GM23248 (cell line): ENCODE data around the gene MAP3K12. TPM values are rescaled to one million over a fixed set of nuclear protein-coding genes. Genes with fewer than 3 reads are reported as not detected.

ENCODE experiments used
- DNase-seq: peaks from one replicate; pipeline ENCODE4 v3.0.0-alpha.2; 2015
- H2AFZ ChIP-seq: fragments of 200-600 bp; sonication (generic); 2 replicates; pipeline ENCODE4 v1.6.1; 2016; ENCODE audit warnings: antibody characterized with exemption
- H3F3A ChIP-seq: fragments of 200-600 bp; sonication (generic); 2 replicates; pipeline ENCODE4 v1.6.1; 2016; ENCODE audit warnings: mild to moderate bottlenecking, antibody characterized with exemption, mixed run types; ENCODE audit not compliant: insufficient read depth
- H3K27ac ChIP-seq: fragments of 200-600 bp; sonication (generic); 2 replicates; pipeline ENCODE4 v1.5.1; 2016; ENCODE audit warnings: mild to moderate bottlenecking
- H3K27me3 ChIP-seq: fragments of 200-600 bp; sonication (generic); replicated peaks from 2 replicates; pipeline ENCODE4 v1.6.1; 2016; ENCODE audit warnings: mild to moderate bottlenecking; ENCODE audit not compliant: insufficient read depth
- H3K36me3 ChIP-seq: fragments of 200-600 bp; sonication (generic); 2 replicates; pipeline ENCODE4 v1.6.1; 2016; ENCODE audit warnings: low read depth, mild to moderate bottlenecking
- H3K4me1 ChIP-seq: fragments of 200-600 bp; sonication (generic); 2 replicates; pipeline ENCODE4 v1.6.1; 2016; ENCODE audit warnings: mild to moderate bottlenecking; ENCODE audit not compliant: insufficient read depth
- H3K4me2 ChIP-seq: fragments of 200-600 bp; sonication (generic); one replicate; pipeline ENCODE4 v1.6.1; 2016; ENCODE audit warnings: mild to moderate bottlenecking; ENCODE audit not compliant: unreplicated experiment
- H3K4me3 ChIP-seq: fragments of 200-600 bp; sonication (generic); 2 replicates; pipeline ENCODE4 v1.5.1; 2016; ENCODE audit warnings: mild to moderate bottlenecking
- H3K79me2 ChIP-seq: fragments of 200-600 bp; sonication (generic); 2 replicates; pipeline ENCODE4 v1.6.1; 2016; ENCODE audit warnings: mild to moderate bottlenecking; ENCODE audit not compliant: insufficient read depth
- H3K9ac ChIP-seq: fragments of 200-600 bp; sonication (generic); 2 replicates; pipeline ENCODE4 v1.6.1; 2016; ENCODE audit warnings: mild to moderate bottlenecking
- H3K9me2 ChIP-seq: fragments of 200-600 bp; sonication (generic); 2 replicates; pipeline ENCODE4 v1.6.1; 2016; ENCODE audit warnings: mixed run types, mild to moderate bottlenecking, moderate library complexity; ENCODE audit not compliant: insufficient read depth
- H3K9me3 ChIP-seq: fragments of 200-600 bp; sonication (generic); one replicate; pipeline ENCODE4 v1.6.1; 2017; ENCODE audit warnings: low read depth
- H4K20me1 ChIP-seq: fragments of 200-600 bp; sonication (generic); 2 replicates; pipeline ENCODE4 v1.6.0; 2016; ENCODE audit not compliant: insufficient read depth
- EZH2 ChIP-seq: fragments of 200-600 bp; sonication (generic); IDR thresholded peaks from 2 replicates; pipeline ENCODE4 v1.6.1; 2018; ENCODE audit warnings: antibody characterized with exemption, mild to moderate bottlenecking; ENCODE audit not compliant: insufficient read depth, poor library complexity, severe bottlenecking
- EZH2phosphoT487 ChIP-seq: fragments of 200-600 bp; sonication (generic); IDR thresholded peaks from 2 replicates; pipeline ENCODE4 v1.6.1; 2018; ENCODE audit warnings: antibody characterized with exemption, moderate library complexity, mild to moderate bottlenecking, low read depth; ENCODE audit not compliant: insufficient read depth
- WGBS, 2 experiments: methylation state at CpG; one replicate each; pipeline ENCODE4 v1.1.6; 2015 to 2017; ENCODE audit warnings: low lambda C conversion rate in 2 of 2, low coverage in 1 of 2; ENCODE audit errors: missing lambda C conversion rate in 2 of 2; 5-methylcytosine and 5-hydroxymethylcytosine counted together
- in situ Hi-C: fragments of 300-500 bp; cut with MboI; formaldehyde crosslinking; loops from 2 replicates; pipeline ENCODE4 v1.15.0; 2020
- polyA plus RNA-seq: library from polyadenylated mRNA; unstranded; fragments of >200 nt; fragmentation: Nextera tagmentation; extraction: Ambion mirVana; gene quantifications from 2 replicates; pipeline ENCODE4 v1.2.1, GENCODE V29; 2016
- total RNA-seq: library from RNA; depleted of rRNA; stranded (reverse); fragments of >200 nt; shearing (Covaris generic); gene quantifications from 2 replicates; pipeline ENCODE4 v1.2.3, GENCODE V29; 2014

MAP3K12 gene
- total and polyA plus RNA-seq, 2 experiments from 2014 or later: 8.7 to 37.4 TPM

DNA sequence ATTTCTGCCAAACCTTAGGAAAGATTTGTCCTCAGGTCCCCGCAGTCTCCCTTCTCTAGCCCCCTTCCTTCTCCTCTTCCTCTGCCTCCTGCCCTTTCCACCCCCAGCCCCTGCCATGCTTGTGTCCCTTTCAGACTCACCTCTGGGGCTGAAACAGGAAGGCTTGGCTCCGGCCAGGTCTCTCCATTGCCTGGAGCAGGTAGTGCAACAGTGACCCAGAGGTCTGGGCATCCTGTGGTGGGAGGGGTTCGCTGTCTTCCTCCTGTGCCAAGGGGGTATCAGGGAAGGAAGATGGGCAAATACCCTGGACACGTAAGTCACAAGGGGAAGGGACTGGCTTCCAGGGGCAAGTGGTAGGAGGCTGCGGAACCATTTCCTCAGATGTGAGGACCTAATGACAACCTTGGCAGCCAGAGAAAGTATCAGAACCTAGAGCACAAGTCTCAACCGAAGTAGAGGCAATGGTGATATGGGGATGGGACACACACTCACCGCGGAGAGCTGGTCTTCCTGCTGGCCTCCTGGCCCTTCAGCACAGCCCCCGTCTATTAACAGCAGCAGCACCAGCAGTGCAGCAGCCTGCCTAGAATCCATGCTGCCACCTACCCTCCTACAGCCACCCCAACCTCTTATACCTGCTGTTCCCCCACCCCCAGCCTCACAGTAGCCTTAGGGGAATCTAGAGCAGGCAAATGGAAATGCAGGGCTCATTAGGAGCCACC, 7.8 kb upstream of the MAP3K12 start, which contains the start of gene NPFF:
Gene NPFF, minus strand, starts transcription at position 604 of the 722 bp plus-strand sequence. Its CDS starts 10 bp downstream, at position 594.
- no peaks in the 10 kb centered on the region for H3K27me3 ChIP-seq
- TF ChIP-seq EZH2 (no peak), EZH2phosphoT487 (no peak)
- no peak for DNase-seq
- peaks cover 35% of the 10 kb centered on the region for H3F3A ChIP-seq
- 85 to 86% methylated on average over 9 of the region's 9 CpGs for WGBS, 2 experiments
- no peak within 1 kb of the TSS for H2AFZ ChIP-seq
- peak within 1 kb of the TSS; percentile 74 for H3K9ac ChIP-seq
- H3K27ac ChIP-seq: peak within 1 kb of the TSS; percentile 80
- in situ Hi-C loops: no loop called here
- H3K36me3 ChIP-seq: peaks cover 5% of the 10 kb centered on the region; the same call in 1 of the 2 replicates
- H3K4me2 ChIP-seq: peak within 1 kb of the TSS; percentile 7
- H4K20me1 ChIP-seq: no peaks in the 10 kb centered on the region
- H3K4me1 ChIP-seq: peaks cover 26% of the 10 kb centered on the region
- H3K9me3 ChIP-seq: no peaks in the 10 kb centered on the region
- no peak within 1 kb of the TSS for H3K4me3 ChIP-seq
- H3K79me2 ChIP-seq: peaks cover 15% of the 10 kb centered on the region
- H3K9me2 ChIP-seq: no peaks in the 10 kb centered on the region

GRCh38 chr12:53506450-53506785, 7.2 kb upstream of the MAP3K12 start:
- Histone ChIP-seq H3K9ac (peak overlapping the region; percentile 74), H3K27me3 (no peaks in the 10 kb centered on the region), H3K9me2 (no peaks in the 10 kb centered on the region), H3K36me3 (no peaks in the 10 kb centered on the region), H3K4me1 (peaks cover 32% of the 10 kb centered on the region), H3K9me3 (no peaks in the 10 kb centered on the region), H3K79me2 (peaks cover 21% of the 10 kb centered on the region), H3K4me2 (peak overlapping the region; percentile 7), H3K27ac (peak overlapping the region; percentile 80), H3K4me3 (no peak overlapping the region), H3F3A (peaks cover 35% of the 10 kb centered on the region), H2AFZ (no peak overlapping the region), H4K20me1 (no peaks in the 10 kb centered on the region)
- TF ChIP-seq EZH2phosphoT487: no peak
- no peak for TF ChIP-seq EZH2
- no peak for DNase-seq
- in situ Hi-C loops: no loop called here
- 55 to 56% methylated on average over 2 of the region's 2 CpGs for WGBS, 2 experiments

DNA sequence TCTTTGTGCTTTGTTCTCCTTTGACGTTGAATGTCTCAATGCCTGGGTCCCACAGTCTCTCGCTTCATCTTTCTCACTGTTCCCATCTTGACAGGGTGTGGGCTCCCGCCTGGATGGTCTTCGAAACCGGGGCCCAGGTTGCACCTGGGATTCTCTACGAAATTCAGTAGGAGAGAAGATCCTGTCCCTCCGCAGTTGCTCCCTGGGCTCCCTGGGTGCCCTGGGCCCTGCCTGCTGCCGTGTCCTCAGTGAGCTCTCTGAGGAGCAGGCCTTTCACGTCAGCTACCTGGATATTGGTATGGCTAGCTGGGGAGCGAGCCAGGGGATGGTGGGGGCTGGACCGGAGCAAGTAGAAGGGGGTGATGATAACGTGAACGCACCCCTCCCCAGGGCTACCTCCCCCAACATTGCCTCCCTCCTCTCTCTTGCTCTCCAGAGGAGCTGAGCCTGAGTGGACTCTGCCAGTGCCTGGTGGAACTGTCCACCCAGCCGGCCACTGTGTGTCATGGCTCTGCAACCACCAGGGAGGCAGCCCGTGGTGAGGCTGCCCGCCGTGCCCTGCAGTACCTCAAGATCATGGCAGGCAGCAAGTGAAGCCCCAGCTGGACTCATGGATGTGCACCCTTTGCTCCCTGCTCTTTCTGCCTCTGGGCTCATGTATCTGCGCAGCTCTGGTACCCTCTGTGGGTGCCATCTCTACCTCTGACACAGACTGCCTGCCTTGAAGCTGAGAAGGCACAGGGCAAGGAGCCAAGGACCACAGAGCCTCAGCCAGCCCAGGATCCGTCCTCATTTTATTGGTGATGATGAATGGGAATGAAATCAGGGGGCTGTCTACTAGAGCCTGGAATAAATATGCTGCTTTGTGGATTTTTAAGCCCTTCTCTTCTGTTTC, 6.5 kb upstream of the MAP3K12 start:
- Histone ChIP-seq H3F3A (peaks cover 34% of the 10 kb centered on the region), H3K27me3 (no peaks in the 10 kb centered on the region), H2AFZ (no peak overlapping the region), H3K36me3 (no peaks in the 10 kb centered on the region), H3K9me2 (no peaks in the 10 kb centered on the region), H3K4me1 (peaks cover 32% of the 10 kb centered on the region), H3K27ac (peak overlapping the region; percentile 80), H3K4me2 (peak overlapping the region; percentile 7), H3K79me2 (peaks cover 21% of the 10 kb centered on the region), H3K9ac (peak overlapping the region; percentile 74), H3K4me3 (no peak overlapping the region), H4K20me1 (no peaks in the 10 kb centered on the region), H3K9me3 (no peaks in the 10 kb centered on the region)
- peak; percentile 69 for DNase-seq
- WGBS, 2 experiments: 77 to 78% methylated on average over 19 of the region's 19 CpGs
- in situ Hi-C loops: no loop called here
- no peak for TF ChIP-seq EZH2
- no peak for TF ChIP-seq EZH2phosphoT487

DNA sequence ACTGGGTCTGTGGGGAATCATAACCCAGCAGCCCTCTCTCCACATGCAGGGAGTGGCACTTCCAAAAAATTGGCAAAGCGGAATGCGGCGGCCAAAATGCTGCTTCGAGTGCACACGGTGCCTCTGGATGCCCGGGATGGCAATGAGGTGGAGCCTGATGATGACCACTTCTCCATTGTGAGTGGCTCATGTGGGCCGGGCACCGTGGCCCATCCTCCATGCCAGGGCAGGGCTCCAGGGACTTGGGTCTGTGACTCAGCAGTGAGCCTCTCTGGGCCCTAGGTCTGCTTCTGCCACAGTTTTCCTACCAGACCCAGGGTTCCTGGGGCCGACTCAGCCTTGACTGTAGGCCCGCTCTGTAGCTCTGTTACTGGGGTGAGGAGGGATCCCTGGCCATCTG, 5.8 kb upstream of the MAP3K12 start:
- Histone ChIP-seq H3F3A (peaks cover 34% of the 10 kb centered on the region), H4K20me1 (no peaks in the 10 kb centered on the region), H3K9me3 (no peaks in the 10 kb centered on the region), H3K4me1 (peaks cover 35% of the 10 kb centered on the region), H3K36me3 (no peaks in the 10 kb centered on the region), H3K27ac (peak overlapping the region; percentile 80), H2AFZ (no peak overlapping the region), H3K9me2 (no peaks in the 10 kb centered on the region), H3K9ac (peak overlapping the region; percentile 74), H3K79me2 (peaks cover 21% of the 10 kb centered on the region), H3K27me3 (no peaks in the 10 kb centered on the region), H3K4me3 (no peak overlapping the region), H3K4me2 (no peak overlapping the region)
- TF ChIP-seq EZH2: no peak
- TF ChIP-seq EZH2phosphoT487: no peak
- 27 to 33% methylated on average over 10 of the region's 10 CpGs for WGBS, 2 experiments
- DNase-seq: peak; percentile 96
- in situ Hi-C loops: no loop called here
